ENCODE measurements around the gene FOXB2. TPM values are rescaled to one million over a fixed set of nuclear protein-coding genes. Genes with fewer than 3 reads are reported as not detected.

Gene FOXB2
- total and polyA plus RNA-seq, 2 of the 13 experiments (the other 11 are each of a cell fraction or from before 2014, with no cell fraction given): not detected

- H3K4me1 ChIP-seq (ENCODE audit: insufficient read depth, low read length): no peaks in the 10 kb centered on the region
- no peak overlapping the region for H3K9ac ChIP-seq (ENCODE audit: insufficient read depth, low read depth, low read length)
- ATAC-seq (no peak), FAIRE-seq (no peak), DNase-seq (ENCODE audit: low spot score) (no peak)
- BruUV-seq (replicated peaks): no TSS peak
- no peak overlapping the region for H2AFZ ChIP-seq (ENCODE audit: low read length)
- TF ChIP-seq TP53 (CRISPR knock-in tag; conservative IDR thresholded peaks at IDR 0.05): no peak
- intact Hi-C loops (cut with micrococcal nuclease; ENCODE audit: unreplicated experiment): no loop called here
- no peaks in the 10 kb centered on the region for H3K79me2 ChIP-seq (ENCODE audit: insufficient read depth, low read length)
- CTCF ChIA-PET (ENCODE audit: low intra/inter-chr PET ratio, low total read pairs): no interaction called here
- H3K4me3 ChIP-seq (replicated peaks in 1 of 3; ENCODE audit: insufficient read depth in 1 of 3, low read depth in 2 of 3, low read length in 3 of 3): no peak overlapping the region
- H4K20me1 ChIP-seq (ENCODE audit: insufficient read depth, low read length): no peaks in the 10 kb centered on the region
- in situ Hi-C loops (cut with HindIII; ENCODE audit: extremely low pct_ligation_motif_present, low pct_unique_long_range_greater_than_20kb): no loop called here
- H3K27ac ChIP-seq (ENCODE audit: extremely low read length, insufficient read depth, low read length): no peak overlapping the region
- H3K36me3 ChIP-seq (replicated peaks in 1 of 2; ENCODE audit: control insufficient read depth in 1 of 2, insufficient read depth in 2 of 2, low read length in 2 of 2): no peaks in the 10 kb centered on the region
- WGBS (ENCODE audit: low lambda C conversion rate): 79% methylated on average over 43 of the region's 58 CpGs
- H3K4me2 ChIP-seq (ENCODE audit: low read depth, low read length): no peak overlapping the region
- POLR2A ChIA-PET: no interaction called here
- H3K27me3 ChIP-seq (ENCODE audit: control insufficient read depth in 1 of 2, insufficient read depth in 2 of 2, low read length in 2 of 2): peaks cover 6 to 86% of the 10 kb centered on the region in 2 experiments
- no peaks in the 10 kb centered on the region for H3K9me3 ChIP-seq (ENCODE audit: low read length)
These were observed 514 bp downstream of the FOXB2 start for GRCh38 chr9:77019926-77020412.

- no peak for FAIRE-seq
- H3K27ac ChIP-seq (ENCODE audit: extremely low read length, insufficient read depth, low read length): no peak overlapping the region
- no peak overlapping the region for H3K4me2 ChIP-seq (ENCODE audit: low read depth, low read length)
- H3K79me2 ChIP-seq (ENCODE audit: insufficient read depth, low read length): no peaks in the 10 kb centered on the region
- no peak for DNase-seq (ENCODE audit: low spot score)
- peaks cover 6 to 83% of the 10 kb centered on the region in 2 experiments for H3K27me3 ChIP-seq (ENCODE audit: control insufficient read depth in 1 of 2, insufficient read depth in 2 of 2, low read length in 2 of 2)
- POLR2A ChIA-PET: no interaction called here
- WGBS (ENCODE audit: low lambda C conversion rate): 29% methylated on average over 8 of the region's 75 CpGs
- ATAC-seq: no peak
- BruUV-seq (replicated peaks): no TSS peak
- no peaks in the 10 kb centered on the region for H3K36me3 ChIP-seq (replicated peaks in 1 of 2; ENCODE audit: control insufficient read depth in 1 of 2, insufficient read depth in 2 of 2, low read length in 2 of 2)
- no peaks in the 10 kb centered on the region for H3K9me3 ChIP-seq (ENCODE audit: low read length)
- H2AFZ ChIP-seq (ENCODE audit: low read length): no peak overlapping the region
- H3K4me3 ChIP-seq (replicated peaks in 1 of 3; ENCODE audit: insufficient read depth in 1 of 3, low read depth in 2 of 3, low read length in 3 of 3): no peak overlapping the region
- TF ChIP-seq JUNB (CRISPR knock-in tag; IDR thresholded peaks at IDR 0.05; ENCODE audit: borderline replicate concordance) (no peak), STAG1 (CRISPR knock-in tag; IDR thresholded peaks at IDR 0.05) (no peak), NR0B2 (CRISPR knock-in tag; IDR thresholded peaks at IDR 0.05) (no peak), TBP (CRISPR knock-in tag; IDR thresholded peaks at IDR 0.05) (no peak), HDAC2 (CRISPR knock-in tag; IDR thresholded peaks at IDR 0.05) (no peak), MEIS1 (CRISPR knock-in tag; IDR thresholded peaks at IDR 0.05; ENCODE audit: borderline replicate concordance) (no peak), NR1H2 (CRISPR knock-in tag; IDR thresholded peaks at IDR 0.05; ENCODE audit: borderline replicate concordance, low read depth) (no peak), ZNF777 (CRISPR knock-in tag; IDR thresholded peaks at IDR 0.05) (no peak), ZNF337 (CRISPR knock-in tag; IDR thresholded peaks at IDR 0.05; ENCODE audit: borderline replicate concordance, low read depth) (no peak), TBL1XR1 (IDR thresholded peaks at IDR 0.05; ENCODE audit: borderline replicate concordance, low read length, partially characterized antibody) (no peak), ATF7 (IDR thresholded peaks at IDR 0.05) (no peak), ATF7 (CRISPR knock-in tag; IDR thresholded peaks at IDR 0.05) (no peak), ZNF790 (CRISPR knock-in tag; IDR thresholded peaks at IDR 0.05; ENCODE audit: borderline replicate concordance) (no peak), SOX13 (IDR thresholded peaks at IDR 0.05) (no peak), SOX13 (CRISPR knock-in tag; conservative IDR thresholded peaks at IDR 0.05 in 1 of 2, IDR thresholded peaks at IDR 0.05 in 1 of 2) (no peak), ZNF451 (CRISPR knock-in tag; IDR thresholded peaks at IDR 0.05) (no peak), MBD4 (IDR thresholded peaks at IDR 0.05; ENCODE audit: borderline replicate concordance, low read length) (no peak), ZNF839 (CRISPR knock-in tag; IDR thresholded peaks at IDR 0.05; ENCODE audit: borderline replicate concordance) (no peak)
- no peak overlapping the region for H3K9ac ChIP-seq (ENCODE audit: insufficient read depth, low read depth, low read length)
- H4K20me1 ChIP-seq (ENCODE audit: insufficient read depth, low read length): no peaks in the 10 kb centered on the region
- H3K4me1 ChIP-seq (ENCODE audit: insufficient read depth, low read length): no peaks in the 10 kb centered on the region
- CTCF ChIA-PET (ENCODE audit: low intra/inter-chr PET ratio, low total read pairs): no interaction called here
- intact Hi-C loops (cut with micrococcal nuclease; ENCODE audit: unreplicated experiment) (no loop called here), in situ Hi-C loops (cut with HindIII; ENCODE audit: extremely low pct_ligation_motif_present, low pct_unique_long_range_greater_than_20kb) (no loop called here)
These were observed 1.2 kb downstream of the FOXB2 start for GRCh38 chr9:77020413-77021290.
